Amygdala (tissue), 56 donors: Measurements from ENCODE around the gene COG7.
"Not testable (repeated sequence)": the region's sequence is repeated elsewhere in the genome, so short reads cannot be mapped to it uniquely, and the experiment has no call there.

Experiments used
- DNase-seq, 56 donors: peaks; one replicate each; lab custom pipeline; 2025; lab: John Stamatoyannopoulos, UW

The COG7 gene

GRCh38 chr16:23416816-23417215, 36.2 kb downstream of the COG7 start:
- DNase-seq = no peak

GRCh38 chr16:23414731-23415130, 38.3 kb downstream of the COG7 start:
- DNase-seq = no peak

GRCh38 chr16:23410176-23410575, 42.8 kb downstream of the COG7 start:
- DNase-seq = no peak

GRCh38 chr16:23409522-23409921, 43.5 kb downstream of the COG7 start:
- DNase-seq = no peak

- peak in 35 of 56 donors; percentile 4 to 59 (median 26) for DNase-seq
These were observed 44.1 kb downstream of the COG7 start for GRCh38 chr16:23408823-23409298.

GRCh38 chr16:23408242-23408822, 44.7 kb downstream of the COG7 start:
- DNase-seq = peak in 1 of 56 donors; percentile 14

- DNase-seq = no peak
These were observed 45.4 kb downstream of the COG7 start for GRCh38 chr16:23407436-23408127.

GRCh38 chr16:23406546-23407240, 46.3 kb downstream of the COG7 start:
- no peak for DNase-seq

GRCh38 chr16:23406024-23406423, 47.0 kb downstream of the COG7 start:
- DNase-seq = no peak

- no peak for DNase-seq
These were observed 49.4 kb downstream of the COG7 start for GRCh38 chr16:23403547-23403946.

GRCh38 chr16:23402100-23402499, 50.9 kb downstream of the COG7 start:
- DNase-seq = no peak

GRCh38 chr16:23401139-23401538, 51.9 kb downstream of the COG7 start:
- DNase-seq = no peak

- DNase-seq = not testable (repeated sequence)
These were observed 52.5 kb downstream of the COG7 start for GRCh38 chr16:23400447-23400846.

- DNase-seq = peak in 20 of 56 donors; percentile 3 to 47 (median 15)
These were observed 53.8 kb downstream of the COG7 start for GRCh38 chr16:23398987-23399805.

- no peak for DNase-seq
These were observed 55.5 kb downstream of the COG7 start for GRCh38 chr16:23397464-23397863.

- DNase-seq = no peak
These were observed 57.3 kb downstream of the COG7 start for GRCh38 chr16:23395732-23396131.

- DNase-seq = no peak
These were observed 58.7 kb downstream of the COG7 start for GRCh38 chr16:23394141-23394831.

- DNase-seq = no peak
These were observed 60.8 kb downstream of the COG7 start for GRCh38 chr16:23392223-23392600.

GRCh38 chr16:23391381-23392222, 61.4 kb downstream of the COG7 start:
- no peak for DNase-seq
